Measurements from ENCODE around the gene GNAQ. TPM values are rescaled to one million over a fixed set of nuclear protein-coding genes. Genes with fewer than 3 reads are reported as not detected.
"Not testable (repeated sequence)": the region's sequence is repeated elsewhere in the genome, so short reads cannot be mapped to it uniquely, and the experiment has no call there.

Gene GNAQ
- polyA plus RNA-seq, 2 of the 4 experiments (the other 2 are of a cell fraction), result 17.9 to 60.0 TPM

DNA sequence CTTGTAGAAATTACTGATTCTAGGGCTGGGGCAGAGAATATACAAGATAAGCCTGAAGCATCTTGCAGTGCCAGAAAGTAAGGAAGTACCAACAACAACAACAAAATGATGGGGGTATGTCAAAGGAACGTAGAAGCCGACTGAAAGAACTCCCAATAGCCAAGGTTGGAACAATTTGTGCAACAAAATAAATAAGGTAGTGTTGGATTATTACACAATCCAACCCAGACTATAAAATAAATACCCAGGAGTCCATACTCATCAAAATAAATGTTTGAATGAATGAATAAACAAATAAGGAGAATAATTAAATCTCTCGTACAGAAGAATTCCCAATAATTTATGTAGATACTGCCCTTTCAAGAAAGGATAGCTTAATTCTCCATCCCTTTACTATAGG lies 31.1 kb upstream of the GNAQ start:
- TF ChIP-seq EP300 (IDR thresholded peaks at IDR 0.05) (no peak), CHD4 (IDR thresholded peaks at IDR 0.05; ENCODE audit: borderline replicate concordance) (no peak), SMC3 (IDR thresholded peaks at IDR 0.05) (no peak), JUNB (IDR thresholded peaks at IDR 0.05) (no peak), RNF2 (IDR thresholded peaks at IDR 0.05; ENCODE audit: borderline replicate concordance, low read depth) (no peak), EHMT2 (IDR thresholded peaks at IDR 0.05; ENCODE audit: low read depth) (no peak), CHD2 (IDR thresholded peaks at IDR 0.05; ENCODE audit: low read length, partially characterized antibody) (no peak), FOXS1 (CRISPR knock-in tag; IDR thresholded peaks at IDR 0.05) (no peak), TFCP2L1 (CRISPR knock-in tag; IDR thresholded peaks at IDR 0.05) (no peak), EHF (CRISPR knock-in tag; IDR thresholded peaks at IDR 0.05) (no peak), NFE2L2 (conservative IDR thresholded peaks at IDR 0.05; ENCODE audit: low read length) (no peak), JUN (IDR thresholded peaks at IDR 0.05) (no peak)
- TF ChIP-seq, protein P1, sequence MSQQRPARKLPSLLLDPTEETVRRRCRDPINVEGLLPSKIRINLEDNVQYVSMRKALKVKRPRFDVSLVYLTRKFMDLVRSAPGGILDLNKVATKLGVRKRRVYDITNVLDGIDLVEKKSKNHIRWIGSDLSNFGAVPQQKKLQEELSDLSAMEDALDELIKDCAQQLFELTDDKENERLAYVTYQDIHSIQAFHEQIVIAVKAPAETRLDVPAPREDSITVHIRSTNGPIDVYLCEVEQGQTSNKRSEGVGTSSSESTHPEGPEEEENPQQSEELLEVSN (IDR thresholded peaks at IDR 0.05; ENCODE audit: borderline replicate concordance, low read depth), result no peak
- TF ChIP-seq, protein P2, sequence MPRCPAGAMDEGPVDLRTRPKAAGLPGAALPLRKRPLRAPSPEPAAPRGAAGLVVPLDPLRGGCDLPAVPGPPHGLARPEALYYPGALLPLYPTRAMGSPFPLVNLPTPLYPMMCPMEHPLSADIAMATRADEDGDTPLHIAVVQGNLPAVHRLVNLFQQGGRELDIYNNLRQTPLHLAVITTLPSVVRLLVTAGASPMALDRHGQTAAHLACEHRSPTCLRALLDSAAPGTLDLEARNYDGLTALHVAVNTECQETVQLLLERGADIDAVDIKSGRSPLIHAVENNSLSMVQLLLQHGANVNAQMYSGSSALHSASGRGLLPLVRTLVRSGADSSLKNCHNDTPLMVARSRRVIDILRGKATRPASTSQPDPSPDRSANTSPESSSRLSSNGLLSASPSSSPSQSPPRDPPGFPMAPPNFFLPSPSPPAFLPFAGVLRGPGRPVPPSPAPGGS (IDR thresholded peaks at IDR 0.05), result no peak
- TF ChIP-seq, protein P3, sequence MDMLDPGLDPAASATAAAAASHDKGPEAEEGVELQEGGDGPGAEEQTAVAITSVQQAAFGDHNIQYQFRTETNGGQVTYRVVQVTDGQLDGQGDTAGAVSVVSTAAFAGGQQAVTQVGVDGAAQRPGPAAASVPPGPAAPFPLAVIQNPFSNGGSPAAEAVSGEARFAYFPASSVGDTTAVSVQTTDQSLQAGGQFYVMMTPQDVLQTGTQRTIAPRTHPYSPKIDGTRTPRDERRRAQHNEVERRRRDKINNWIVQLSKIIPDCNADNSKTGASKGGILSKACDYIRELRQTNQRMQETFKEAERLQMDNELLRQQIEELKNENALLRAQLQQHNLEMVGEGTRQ (IDR thresholded peaks at IDR 0.05), result no peak
- H3K4me3 ChIP-seq, result no peak overlapping the region
- H3K9me3 ChIP-seq, result peaks cover 16% of the 10 kb centered on the region; the same call in 2 of the 3 replicates
- CTCF ChIA-PET, result no interaction called here
- no peak overlapping the region for H3K4me2 ChIP-seq
- H3K27ac ChIP-seq, result no peak overlapping the region
- H3K4me1 ChIP-seq, result no peaks in the 10 kb centered on the region
- no peak for DNase-seq (ENCODE audit: low read depth in 1 of 2, low spot score in 1 of 2)
- FAIRE-seq, result no peak
- 59% methylated on average over 3 of the region's 3 CpGs for WGBS (ENCODE audit: missing lambda C conversion rate)
- no peak for ATAC-seq
- POLR2A ChIA-PET, result no interaction called here

DNA sequence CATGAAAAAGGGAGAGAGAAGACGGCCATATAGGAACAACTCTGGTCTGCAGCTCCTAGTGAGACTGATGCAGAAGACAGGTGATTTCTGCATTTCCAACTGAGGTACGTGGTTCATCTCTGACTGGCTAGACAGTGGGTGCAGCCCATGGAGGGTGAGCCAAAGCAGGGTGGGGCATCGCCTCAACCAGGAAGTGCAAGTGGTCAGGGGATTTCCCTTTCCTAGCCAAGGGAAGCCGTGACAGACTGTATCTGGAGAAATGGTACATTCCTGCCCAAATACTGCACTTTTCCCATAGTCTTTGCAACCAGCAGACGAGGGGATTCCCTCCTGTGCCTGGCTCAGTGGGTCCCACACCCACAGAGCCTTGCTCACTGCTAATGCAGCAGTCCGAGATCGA lies 22.6 kb upstream of the GNAQ start:
- H3K9me3 ChIP-seq; DNase-seq (ENCODE audit: low read depth in 1 of 2, low spot score in 1 of 2); H3K4me1 ChIP-seq; FAIRE-seq; H3K4me3 ChIP-seq; H3K4me2 ChIP-seq; H3K27ac ChIP-seq; POLR2A ChIA-PET; ATAC-seq: not testable (repeated sequence)
- 41% methylated on average over 7 of the region's 7 CpGs for WGBS (ENCODE audit: missing lambda C conversion rate)
- CTCF ChIA-PET, result interaction anchor here (0.6 to 4.9 kb wide), 3 partner anchors 9 to 63 kb away, joined by 3 to 30 read pairs (median 5); no protein-coding TSS in a partner anchor

DNA sequence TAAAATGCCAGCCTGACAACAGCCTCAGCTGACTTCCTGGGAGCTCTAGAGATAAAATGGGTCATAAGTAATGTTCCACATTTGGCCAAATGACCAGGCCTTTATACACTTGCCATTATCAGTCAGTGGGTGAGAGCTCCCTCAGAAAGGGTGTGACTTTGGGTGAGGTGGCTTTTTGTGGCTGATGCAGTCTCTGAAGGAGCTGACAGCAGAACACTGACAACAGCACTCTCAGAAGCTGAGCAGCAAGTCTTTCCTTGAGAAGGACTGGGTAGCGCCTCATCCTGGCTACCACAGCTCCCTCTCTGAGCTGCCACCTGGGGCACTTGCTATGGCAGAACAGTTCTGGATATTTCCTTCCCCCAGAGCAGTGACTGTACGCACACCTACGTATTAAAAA lies 22.0 kb upstream of the GNAQ start:
- ChIA-PET POLR2A (no interaction called here), CTCF (interaction anchor here (0.6 to 4.9 kb wide), 5 partner anchors 8 to 596 kb away, joined by 3 to 30 read pairs (median 3); no protein-coding TSS in a partner anchor)
- WGBS (ENCODE audit: missing lambda C conversion rate), result 62% methylated on average over 3 of the region's 3 CpGs
- ATAC-seq (no peak), DNase-seq (ENCODE audit: low read depth in 1 of 2, low spot score in 1 of 2) (no peak), FAIRE-seq (no peak)
- TF ChIP-seq JUN (IDR thresholded peaks at IDR 0.05) (no peak), PHF8 (IDR thresholded peaks at IDR 0.05; ENCODE audit: borderline replicate concordance, low read depth) (no peak), RARB (CRISPR knock-in tag; IDR thresholded peaks at IDR 0.05) (no peak)
- TF ChIP-seq, protein P4, sequence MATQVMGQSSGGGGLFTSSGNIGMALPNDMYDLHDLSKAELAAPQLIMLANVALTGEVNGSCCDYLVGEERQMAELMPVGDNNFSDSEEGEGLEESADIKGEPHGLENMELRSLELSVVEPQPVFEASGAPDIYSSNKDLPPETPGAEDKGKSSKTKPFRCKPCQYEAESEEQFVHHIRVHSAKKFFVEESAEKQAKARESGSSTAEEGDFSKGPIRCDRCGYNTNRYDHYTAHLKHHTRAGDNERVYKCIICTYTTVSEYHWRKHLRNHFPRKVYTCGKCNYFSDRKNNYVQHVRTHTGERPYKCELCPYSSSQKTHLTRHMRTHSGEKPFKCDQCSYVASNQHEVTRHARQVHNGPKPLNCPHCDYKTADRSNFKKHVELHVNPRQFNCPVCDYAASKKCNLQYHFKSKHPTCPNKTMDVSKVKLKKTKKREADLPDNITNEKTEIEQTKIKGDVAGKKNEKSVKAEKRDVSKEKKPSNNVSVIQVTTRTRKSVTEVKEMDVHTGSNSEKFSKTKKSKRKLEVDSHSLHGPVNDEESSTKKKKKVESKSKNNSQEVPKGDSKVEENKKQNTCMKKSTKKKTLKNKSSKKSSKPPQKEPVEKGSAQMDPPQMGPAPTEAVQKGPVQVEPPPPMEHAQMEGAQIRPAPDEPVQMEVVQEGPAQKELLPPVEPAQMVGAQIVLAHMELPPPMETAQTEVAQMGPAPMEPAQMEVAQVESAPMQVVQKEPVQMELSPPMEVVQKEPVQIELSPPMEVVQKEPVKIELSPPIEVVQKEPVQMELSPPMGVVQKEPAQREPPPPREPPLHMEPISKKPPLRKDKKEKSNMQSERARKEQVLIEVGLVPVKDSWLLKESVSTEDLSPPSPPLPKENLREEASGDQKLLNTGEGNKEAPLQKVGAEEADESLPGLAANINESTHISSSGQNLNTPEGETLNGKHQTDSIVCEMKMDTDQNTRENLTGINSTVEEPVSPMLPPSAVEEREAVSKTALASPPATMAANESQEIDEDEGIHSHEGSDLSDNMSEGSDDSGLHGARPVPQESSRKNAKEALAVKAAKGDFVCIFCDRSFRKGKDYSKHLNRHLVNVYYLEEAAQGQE (IDR thresholded peaks at IDR 0.05), result no peak
- Histone ChIP-seq H3K9me3 (0 out of 3 replicates have a peak, but pooled peaks cover 4% of the 10 kb centered on the region), H3K27ac (no peak overlapping the region), H3K4me2 (no peak overlapping the region), H3K4me1 (no peaks in the 10 kb centered on the region), H3K4me3 (no peak overlapping the region)
